OCI-LY3 (cell line): ENCODE data around the gene CBR1.

Experiments used
- H2AFZ ChIP-seq: fragments of 200-600, 300-600 bp; shearing (Covaris generic); 2 replicates; pipeline ENCODE4 v1.6.0; 2014; ENCODE audit warnings: antibody characterized with exemption, low read depth, low read length
- H3K27ac ChIP-seq: fragments of 200-600, 300-600 bp; sonication (generic); 2 replicates; pipeline ENCODE4 v1.5.1; 2014; ENCODE audit warnings: mild to moderate bottlenecking, low read length, moderate library complexity, mixed read lengths
- H3K27me3 ChIP-seq: fragments of 200-600, 300-600 bp; sonication (generic); 2 replicates; pipeline ENCODE4 v1.6.1; 2014; ENCODE audit warnings: low read depth, low read length, mixed read lengths
- H3K36me3 ChIP-seq: fragments of 200-600, 300-600 bp; sonication (generic); replicated peaks from 2 replicates; pipeline ENCODE3; 2014; ENCODE audit warnings: low read depth, low read length, mixed read lengths
- H3K4me1 ChIP-seq: fragments of 300-600, 200-600 bp; sonication (generic); 2 replicates; pipeline ENCODE4 v1.6.1; 2014; ENCODE audit warnings: low read length, mixed read lengths
- H3K4me2 ChIP-seq: fragments of 200-600, 300-600 bp; sonication (generic); 2 replicates; pipeline ENCODE4 v1.6.1; 2014; ENCODE audit warnings: low read length, mixed read lengths
- H3K4me3 ChIP-seq: fragments of 300-600, 200-600 bp; sonication (generic); 2 replicates; pipeline ENCODE4 v1.5.1; 2014; ENCODE audit warnings: antibody characterized with exemption, mild to moderate bottlenecking, low read length, moderate library complexity
- H3K79me2 ChIP-seq: fragments of 300-600, 200-600 bp; shearing (Covaris generic); 2 replicates; pipeline ENCODE4 v1.6.1; 2014; ENCODE audit warnings: mild to moderate bottlenecking, low read length, mixed read lengths
- H3K9ac ChIP-seq: fragments of 300-600, 200-600 bp; shearing (Covaris generic); 2 replicates; pipeline ENCODE4 v1.6.0; 2014; ENCODE audit warnings: mild to moderate bottlenecking, low read length, moderate library complexity
- H3K9me3 ChIP-seq: fragments of 200-600, 300-600 bp; shearing (Covaris generic); 2 replicates; pipeline ENCODE4 v1.6.1; 2014; ENCODE audit warnings: low read length, mixed read lengths; ENCODE audit not compliant: insufficient read depth
- H4K20me1 ChIP-seq: fragments of 200-600, 300-600 bp; sonication (generic); 2 replicates; pipeline ENCODE4 v1.6.1; 2016; ENCODE audit warnings: low read length, mixed read lengths; ENCODE audit not compliant: insufficient read depth
- CTCF ChIP-seq: fragments of 200-600, 300-600 bp; sonication (generic); IDR thresholded peaks from 2 replicates; pipeline ENCODE4 v1.5.1; 2014; ENCODE audit warnings: antibody characterized with exemption, low read length, low read depth
- EZH2phosphoT487 ChIP-seq: fragments of 200-600 bp; shearing (Covaris generic); IDR thresholded peaks from 2 replicates; pipeline ENCODE4 v1.6.1; 2018; ENCODE audit warnings: antibody characterized with exemption, mixed run types, low read depth

The CBR1 gene

GRCh38 chr21:36100971-36101641 lies 31.3 kb downstream of the CBR1 start:
- Histone ChIP-seq H3K4me2 (no peak overlapping the region), H4K20me1 (no peaks in the 10 kb centered on the region), H2AFZ (no peak overlapping the region), H3K4me3 (no peak overlapping the region), H3K79me2 (no peaks in the 10 kb centered on the region), H3K27ac (no peak overlapping the region), H3K9me3 (no peaks in the 10 kb centered on the region), H3K9ac (no peak overlapping the region), H3K4me1 (peaks cover 2% of the 10 kb centered on the region), H3K27me3 (no peaks in the 10 kb centered on the region), H3K36me3 (no peaks in the 10 kb centered on the region)
- TF ChIP-seq EZH2phosphoT487 (no peak), CTCF (no peak)

- Histone ChIP-seq H3K4me1 (no peaks in the 10 kb centered on the region), H2AFZ (no peak overlapping the region), H4K20me1 (no peaks in the 10 kb centered on the region), H3K4me2 (no peak overlapping the region), H3K9me3 (no peaks in the 10 kb centered on the region), H3K9ac (no peak overlapping the region), H3K36me3 (no peaks in the 10 kb centered on the region), H3K27me3 (no peaks in the 10 kb centered on the region), H3K27ac (no peak overlapping the region), H3K4me3 (no peak overlapping the region), H3K79me2 (no peaks in the 10 kb centered on the region)
- TF ChIP-seq CTCF (no peak), EZH2phosphoT487 (no peak)
Measured at GRCh38 chr21:36103434-36103833, 33.6 kb downstream of the CBR1 start.

GRCh38 chr21:36104317-36105300 lies 34.8 kb downstream of the CBR1 start:
- H3K4me1 ChIP-seq, result no peaks in the 10 kb centered on the region
- H3K9me3 ChIP-seq, result no peaks in the 10 kb centered on the region
- no peak overlapping the region for H2AFZ ChIP-seq
- no peaks in the 10 kb centered on the region for H3K79me2 ChIP-seq
- no peak overlapping the region for H3K4me3 ChIP-seq
- H3K27me3 ChIP-seq, result no peaks in the 10 kb centered on the region
- H3K4me2 ChIP-seq, result no peak overlapping the region
- H3K36me3 ChIP-seq, result no peaks in the 10 kb centered on the region
- TF ChIP-seq CTCF (peak; percentile 26), EZH2phosphoT487 (no peak)
- no peak overlapping the region for H3K27ac ChIP-seq
- H3K9ac ChIP-seq, result no peak overlapping the region
- H4K20me1 ChIP-seq, result no peaks in the 10 kb centered on the region

GRCh38 chr21:36105327-36105842 lies 35.6 kb downstream of the CBR1 start:
- no peak overlapping the region for H3K9ac ChIP-seq

More at GRCh38 chr21:36105327-36105842, 35.6 kb downstream of the CBR1 start:
- H3K4me3 ChIP-seq, result no peak overlapping the region
- no peaks in the 10 kb centered on the region for H3K36me3 ChIP-seq
- H2AFZ ChIP-seq, result no peak overlapping the region
- H3K9me3 ChIP-seq, result no peaks in the 10 kb centered on the region
- H3K4me2 ChIP-seq, result no peak overlapping the region
- no peak overlapping the region for H3K27ac ChIP-seq
- H3K79me2 ChIP-seq, result no peaks in the 10 kb centered on the region
- H4K20me1 ChIP-seq, result no peaks in the 10 kb centered on the region
- TF ChIP-seq CTCF, result no peak
- TF ChIP-seq EZH2phosphoT487, result no peak
- H3K27me3 ChIP-seq, result no peaks in the 10 kb centered on the region
- H3K4me1 ChIP-seq, result no peaks in the 10 kb centered on the region
